Trophoblast cell (in vitro differentiated cells and primary cell): ENCODE measurements around the gene RNF123.
A peak's percentile ranks its signal among the peaks of the same experiment; 100 is the strongest.

ENCODE experiments used
- DNase-seq, 2 donors: peaks; one replicate each; pipeline ENCODE4 v3.0.0-alpha.2; 2016
- H2AFZ ChIP-seq: 2 replicates; pipeline ENCODE4 v1.6.1; 2013; ENCODE audit warnings: low read length, moderate library complexity, mild to moderate bottlenecking; ENCODE audit not compliant: insufficient read depth, poor library complexity
- H2AK5ac ChIP-seq: 2 replicates; pipeline ENCODE4 v1.6.1; 2013; ENCODE audit warnings: mild to moderate bottlenecking, low read length
- H2BK120ac ChIP-seq: 2 replicates; pipeline ENCODE4 v1.6.1; 2013; ENCODE audit warnings: low read length, mild to moderate bottlenecking, moderate library complexity; ENCODE audit not compliant: insufficient read depth, poor library complexity
- H2BK12ac ChIP-seq: 2 replicates; pipeline ENCODE4 v1.6.1; 2013; ENCODE audit warnings: mild to moderate bottlenecking, low read length, moderate library complexity
- H2BK5ac ChIP-seq: 2 replicates; pipeline ENCODE4 v1.6.1; 2013; ENCODE audit warnings: low read length, low read depth, moderate library complexity, mild to moderate bottlenecking; ENCODE audit not compliant: poor library complexity
- H3K14ac ChIP-seq: 2 replicates; pipeline ENCODE4 v1.6.1; 2013; ENCODE audit warnings: mild to moderate bottlenecking, low read length
- H3K18ac ChIP-seq: 2 replicates; pipeline ENCODE4 v1.6.1; 2013; ENCODE audit warnings: mild to moderate bottlenecking, low read length
- H3K23ac ChIP-seq: 2 replicates; pipeline ENCODE4 v1.6.1; 2013; ENCODE audit warnings: low read length
- H3K27ac ChIP-seq: 2 replicates; pipeline ENCODE4 v1.5.1; 2013; ENCODE audit warnings: low read depth, mild to moderate bottlenecking, inconsistent platforms, low read length, moderate library complexity
- H3K27me3 ChIP-seq: 2 replicates; pipeline ENCODE4 v1.6.1; 2013; ENCODE audit warnings: inconsistent platforms, mild to moderate bottlenecking, low read length, moderate library complexity; ENCODE audit not compliant: insufficient read depth
- H3K36me3 ChIP-seq, 2 experiments: 1 replicate in 1 of 2; 2 replicates in 1 of 2; pipeline ENCODE4 v1.6.1; 2013; ENCODE audit warnings: low read length in 2 of 2, mild to moderate bottlenecking in 2 of 2, moderate library complexity in 1 of 2; ENCODE audit not compliant: insufficient read depth in 2 of 2, control insufficient read depth in 1 of 2
- H3K4ac ChIP-seq: 2 replicates; pipeline ENCODE4 v1.6.1; 2013; ENCODE audit warnings: low read depth, mild to moderate bottlenecking, low read length, moderate library complexity
- H3K4me1 ChIP-seq, 2 experiments: 1 replicate in 1 of 2; 2 replicates in 1 of 2; pipeline ENCODE4 v1.6.1; 2013; ENCODE audit warnings: low read length in 2 of 2, mild to moderate bottlenecking in 2 of 2, moderate library complexity in 1 of 2; ENCODE audit not compliant: insufficient read depth in 2 of 2, control insufficient read depth in 1 of 2
- H3K4me2 ChIP-seq: 2 replicates; pipeline ENCODE4 v1.6.1; 2013; ENCODE audit warnings: inconsistent platforms, mild to moderate bottlenecking, low read length, moderate library complexity
- H3K4me3 ChIP-seq: 2 replicates; pipeline ENCODE4 v1.5.1; 2013; ENCODE audit warnings: mild to moderate bottlenecking, low read depth, low read length, inconsistent platforms
- H3K79me1 ChIP-seq: one replicate; pipeline ENCODE4 v1.6.1; 2013; ENCODE audit warnings: low read length
- H3K79me2 ChIP-seq: 2 replicates; pipeline ENCODE4 v1.6.1; 2013; ENCODE audit warnings: low read length, mild to moderate bottlenecking; ENCODE audit not compliant: control insufficient read depth, insufficient read depth, poor library complexity
- H3K9ac ChIP-seq: 2 replicates; pipeline ENCODE4 v1.6.1; 2013; ENCODE audit warnings: mild to moderate bottlenecking, low read length
- H3K9me3 ChIP-seq: 2 replicates; pipeline ENCODE4 v1.6.1; 2013; ENCODE audit warnings: low read depth, mild to moderate bottlenecking, control low read depth, inconsistent platforms, low read length; ENCODE audit not compliant: insufficient read depth
- H4K12ac ChIP-seq: 2 replicates; pipeline ENCODE4 v1.6.1; 2013; ENCODE audit warnings: low read depth, mild to moderate bottlenecking, low read length, moderate library complexity
- H4K8ac ChIP-seq: 2 replicates; pipeline ENCODE4 v1.6.1; 2013; ENCODE audit warnings: low read depth, mild to moderate bottlenecking, low read length, moderate library complexity
- H4K91ac ChIP-seq: one replicate; pipeline ENCODE4 v1.6.1; 2013; ENCODE audit warnings: low read depth, mild to moderate bottlenecking, low read length, moderate library complexity
- WGBS: extraction: QIAGEN DNeasy Blood & Tissue Kit; methylation state at CpG from one replicate; pipeline ENCODE4 v1.1.7; 2013; ENCODE audit warnings: missing lambda C conversion rate; ENCODE audit not compliant: insufficient read length, insufficient coverage; ENCODE audit errors: extremely low coverage; 5-methylcytosine and 5-hydroxymethylcytosine counted together

Gene RNF123

GRCh38 chr3:49649576-49649975, 39.8 kb upstream of the RNF123 start:
- no peak overlapping the region for H4K8ac ChIP-seq
- peak overlapping the region; percentile 21 for H4K91ac ChIP-seq
- H2BK12ac ChIP-seq, result peak overlapping the region; percentile 5
- no peak overlapping the region for H3K4me3 ChIP-seq
- H3K4me1 ChIP-seq, result peaks cover 6 to 10% of the 10 kb centered on the region in 2 experiments
- no peaks in the 10 kb centered on the region for H3K27me3 ChIP-seq
- no peak overlapping the region for H3K9ac ChIP-seq
- H3K14ac ChIP-seq, result peak overlapping the region; percentile 4
- H3K79me1 ChIP-seq, result no peaks in the 10 kb centered on the region
- H2BK5ac ChIP-seq, result no peak overlapping the region
- no peak overlapping the region for H3K4me2 ChIP-seq
- H3K4ac ChIP-seq, result no peak overlapping the region
- DNase-seq, result no peak
- WGBS, result no CpG with 5 or more reads among the region's 1 CpG
- no peaks in the 10 kb centered on the region for H3K9me3 ChIP-seq
- no peak overlapping the region for H2BK120ac ChIP-seq
- H2AK5ac ChIP-seq, result no peak overlapping the region
- no peaks in the 10 kb centered on the region for H3K36me3 ChIP-seq
- H3K18ac ChIP-seq, result no peak overlapping the region
- H3K27ac ChIP-seq, result no peak overlapping the region
- no peak overlapping the region for H3K23ac ChIP-seq
- H3K79me2 ChIP-seq, result no peaks in the 10 kb centered on the region
- H4K12ac ChIP-seq, result no peak overlapping the region
- H2AFZ ChIP-seq, result no peak overlapping the region

- WGBS, result no CpG with 5 or more reads among the region's 1 CpG
- Histone ChIP-seq H3K18ac (no peak overlapping the region), H2BK5ac (no peak overlapping the region), H3K4me2 (no peak overlapping the region), H3K9ac (no peak overlapping the region), H3K4me1 (peaks cover 6 to 10% of the 10 kb centered on the region in 2 experiments), H3K9me3 (no peaks in the 10 kb centered on the region), H3K36me3 (no peaks in the 10 kb centered on the region), H3K4ac (no peak overlapping the region), H2BK12ac (peak overlapping the region; percentile 5), H3K14ac (no peak overlapping the region), H4K12ac (no peak overlapping the region), H4K8ac (peak overlapping the region; percentile 3), H2BK120ac (no peak overlapping the region), H3K79me1 (no peaks in the 10 kb centered on the region), H3K79me2 (no peaks in the 10 kb centered on the region), H2AFZ (no peak overlapping the region), H3K23ac (no peak overlapping the region), H3K4me3 (no peak overlapping the region), H4K91ac (no peak overlapping the region), H3K27ac (no peak overlapping the region), H2AK5ac (no peak overlapping the region), H3K27me3 (no peaks in the 10 kb centered on the region)
- no peak for DNase-seq
Measured at GRCh38 chr3:49650177-49650576, 39.2 kb upstream of the RNF123 start.

DNA sequence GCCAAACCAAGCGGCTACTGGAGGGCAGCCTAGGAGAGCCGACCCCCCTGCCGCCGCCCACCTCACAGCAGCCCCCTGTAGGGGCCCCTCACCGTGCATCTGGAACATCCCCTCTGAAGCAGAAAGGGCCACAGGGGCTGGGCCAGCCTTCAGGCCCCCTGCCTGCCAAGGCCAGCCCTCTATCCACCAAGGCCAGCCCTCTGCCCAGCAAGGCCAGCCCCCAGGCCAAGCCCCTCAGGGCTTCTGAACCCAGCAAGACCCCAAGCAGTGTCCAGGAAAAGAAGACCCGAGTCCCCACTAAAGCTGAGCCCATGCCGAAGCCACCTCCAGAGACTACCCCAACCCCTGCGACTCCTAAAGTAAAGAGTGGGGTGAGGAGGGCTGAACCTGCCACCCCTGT, 38.7 kb upstream of the RNF123 start:
- H4K91ac ChIP-seq, result no peak overlapping the region
- H3K4me3 ChIP-seq, result no peak overlapping the region
- H2BK120ac ChIP-seq, result no peak overlapping the region
- H2AFZ ChIP-seq, result no peak overlapping the region
- H3K23ac ChIP-seq, result no peak overlapping the region
- no peaks in the 10 kb centered on the region for H3K9me3 ChIP-seq
- no peak overlapping the region for H4K8ac ChIP-seq
- no peak overlapping the region for H2BK12ac ChIP-seq
- H3K79me1 ChIP-seq, result no peaks in the 10 kb centered on the region
- H3K14ac ChIP-seq, result no peak overlapping the region
- H3K36me3 ChIP-seq, result no peaks in the 10 kb centered on the region
- H3K4me1 ChIP-seq, result peaks cover 6 to 10% of the 10 kb centered on the region in 2 experiments
- no peak overlapping the region for H3K4me2 ChIP-seq
- no peak overlapping the region for H3K18ac ChIP-seq
- no peak overlapping the region for H2BK5ac ChIP-seq
- H3K9ac ChIP-seq, result no peak overlapping the region
- H4K12ac ChIP-seq, result no peak overlapping the region
- H2AK5ac ChIP-seq, result no peak overlapping the region
- DNase-seq, result no peak
- no peaks in the 10 kb centered on the region for H3K79me2 ChIP-seq
- no peak overlapping the region for H3K27ac ChIP-seq
- no peak overlapping the region for H3K4ac ChIP-seq
- no peaks in the 10 kb centered on the region for H3K27me3 ChIP-seq
- no CpG with 5 or more reads among the region's 8 CpGs for WGBS

DNA sequence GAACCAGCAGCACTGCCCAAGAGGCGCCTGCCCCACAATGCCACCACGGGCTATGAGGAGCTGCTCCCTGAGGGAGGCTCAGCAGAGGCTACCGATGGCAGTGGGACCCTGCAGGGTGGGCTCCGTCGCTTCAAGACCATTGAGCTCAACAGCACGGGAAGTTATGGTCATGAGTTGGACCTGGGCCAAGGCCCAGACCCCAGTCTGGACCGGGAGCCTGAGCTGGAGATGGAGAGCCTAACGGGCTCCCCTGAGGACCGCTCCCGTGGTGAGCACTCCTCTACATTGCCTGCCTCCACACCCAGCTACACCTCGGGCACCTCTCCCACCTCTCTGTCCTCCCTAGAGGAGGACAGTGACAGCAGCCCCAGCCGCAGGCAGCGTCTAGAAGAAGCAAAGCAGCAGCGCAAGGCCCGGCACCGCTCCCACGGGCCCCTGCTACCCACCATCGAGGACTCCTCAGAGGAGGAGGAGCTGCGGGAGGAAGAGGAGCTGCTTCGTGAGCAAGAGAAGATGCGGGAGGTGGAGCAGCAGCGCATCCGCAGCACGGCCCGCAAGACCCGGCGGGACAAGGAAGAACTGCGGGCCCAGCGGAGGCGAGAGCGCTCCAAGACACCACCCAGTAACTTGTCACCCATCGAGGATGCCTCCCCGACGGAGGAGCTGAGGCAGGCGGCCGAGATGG, 37.0 kb upstream of the RNF123 start:
- Histone ChIP-seq H3K4me1 (peaks cover 6 to 10% of the 10 kb centered on the region in 2 experiments), H2BK120ac (no peak overlapping the region), H3K9me3 (no peaks in the 10 kb centered on the region), H3K27ac (no peak overlapping the region), H4K12ac (no peak overlapping the region), H3K27me3 (no peaks in the 10 kb centered on the region), H4K8ac (no peak overlapping the region), H3K4me2 (no peak overlapping the region), H3K18ac (no peak overlapping the region), H3K4ac (no peak overlapping the region), H4K91ac (no peak overlapping the region), H3K79me2 (no peaks in the 10 kb centered on the region), H3K79me1 (no peaks in the 10 kb centered on the region), H2BK5ac (no peak overlapping the region), H2AK5ac (no peak overlapping the region), H3K9ac (no peak overlapping the region), H3K23ac (no peak overlapping the region), H2AFZ (no peak overlapping the region), H2BK12ac (no peak overlapping the region), H3K36me3 (no peaks in the 10 kb centered on the region), H3K14ac (no peak overlapping the region), H3K4me3 (no peak overlapping the region)
- WGBS, result no CpG with 5 or more reads among the region's 36 CpGs
- DNase-seq, result no peak
